SK-N-MC (cell line): ENCODE results near the gene BLACAT1.

Source experiments
- EZH2 ChIP-seq: fragments of 200-600 bp; sonication (generic); IDR thresholded peaks from one replicate; pipeline ENCODE4 v1.6.1; 2017; ENCODE audit warnings: antibody characterized with exemption
- FOXP2 ChIP-seq: optimal IDR thresholded peaks from 2 replicates; pipeline ENCODE3; 2011; ENCODE audit warnings: mild to moderate bottlenecking, moderate library complexity; ENCODE audit not compliant: insufficient read depth; ENCODE audit errors: extremely low read length, control extremely low read depth
- POLR2AphosphoS5 ChIP-seq: IDR thresholded peaks from 2 replicates; pipeline ENCODE4 v1.6.1; 2012; ENCODE audit warnings: mild to moderate bottlenecking, low read depth, low read length, borderline replicate concordance

- TF ChIP-seq FOXP2 = no peak
- no peak for TF ChIP-seq EZH2
- TF ChIP-seq POLR2AphosphoS5 = no peak
Measured at GRCh38 chr1:205465392-205465791, 9.5 kb upstream of the BLACAT1 start.
